Breast epithelium (tissue), 3 donors: ENCODE measurements around the gene THSD4.

ENCODE experiments used
- POLR2AphosphoS5 ChIP-seq, 3 donors: sonication (generic); formaldehyde crosslinking; IDR thresholded peaks; one replicate each; pipeline ENCODE4 v1.6.1; 2017; ENCODE audit warnings: antibody characterized with exemption in 3 of 3
- TF ChIP-seq, protein P1 (sequence below), 3 donors: fragments of 450-650 bp; IDR thresholded peaks; one replicate each; pipeline ENCODE4 v1.5.1; 2016 to 2017; ENCODE audit warnings: antibody characterized with exemption in 3 of 3, mild to moderate bottlenecking in 3 of 3, moderate library complexity in 3 of 3

DNA sequence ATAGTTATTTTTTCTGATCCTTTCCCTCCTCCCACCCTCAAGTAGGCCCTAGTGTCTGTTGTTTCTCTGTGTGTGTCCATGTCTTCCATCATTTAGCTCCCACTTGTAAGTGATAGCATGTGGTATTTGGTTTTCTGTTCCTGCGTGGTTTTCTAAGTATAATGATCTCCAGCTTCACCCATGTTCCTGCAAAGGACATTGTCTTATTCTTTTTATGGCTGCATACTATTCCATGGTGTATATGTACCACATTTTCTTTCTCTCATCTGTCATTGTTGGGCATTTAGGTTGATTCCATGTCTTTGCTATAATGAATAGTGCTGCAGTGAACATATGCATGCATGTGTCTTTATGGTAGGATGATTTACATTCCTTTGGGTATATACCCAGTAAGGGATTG, 549.4 kb downstream of the THSD4 start:
- TF ChIP-seq, protein P1, sequence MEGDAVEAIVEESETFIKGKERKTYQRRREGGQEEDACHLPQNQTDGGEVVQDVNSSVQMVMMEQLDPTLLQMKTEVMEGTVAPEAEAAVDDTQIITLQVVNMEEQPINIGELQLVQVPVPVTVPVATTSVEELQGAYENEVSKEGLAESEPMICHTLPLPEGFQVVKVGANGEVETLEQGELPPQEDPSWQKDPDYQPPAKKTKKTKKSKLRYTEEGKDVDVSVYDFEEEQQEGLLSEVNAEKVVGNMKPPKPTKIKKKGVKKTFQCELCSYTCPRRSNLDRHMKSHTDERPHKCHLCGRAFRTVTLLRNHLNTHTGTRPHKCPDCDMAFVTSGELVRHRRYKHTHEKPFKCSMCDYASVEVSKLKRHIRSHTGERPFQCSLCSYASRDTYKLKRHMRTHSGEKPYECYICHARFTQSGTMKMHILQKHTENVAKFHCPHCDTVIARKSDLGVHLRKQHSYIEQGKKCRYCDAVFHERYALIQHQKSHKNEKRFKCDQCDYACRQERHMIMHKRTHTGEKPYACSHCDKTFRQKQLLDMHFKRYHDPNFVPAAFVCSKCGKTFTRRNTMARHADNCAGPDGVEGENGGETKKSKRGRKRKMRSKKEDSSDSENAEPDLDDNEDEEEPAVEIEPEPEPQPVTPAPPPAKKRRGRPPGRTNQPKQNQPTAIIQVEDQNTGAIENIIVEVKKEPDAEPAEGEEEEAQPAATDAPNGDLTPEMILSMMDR (IDR thresholded peaks at IDR 0.05): no peak
- TF ChIP-seq POLR2AphosphoS5 (IDR thresholded peaks at IDR 0.05): no peak
